Measurements from ENCODE around the gene SLC41A1.

SLC41A1 gene

DNA sequence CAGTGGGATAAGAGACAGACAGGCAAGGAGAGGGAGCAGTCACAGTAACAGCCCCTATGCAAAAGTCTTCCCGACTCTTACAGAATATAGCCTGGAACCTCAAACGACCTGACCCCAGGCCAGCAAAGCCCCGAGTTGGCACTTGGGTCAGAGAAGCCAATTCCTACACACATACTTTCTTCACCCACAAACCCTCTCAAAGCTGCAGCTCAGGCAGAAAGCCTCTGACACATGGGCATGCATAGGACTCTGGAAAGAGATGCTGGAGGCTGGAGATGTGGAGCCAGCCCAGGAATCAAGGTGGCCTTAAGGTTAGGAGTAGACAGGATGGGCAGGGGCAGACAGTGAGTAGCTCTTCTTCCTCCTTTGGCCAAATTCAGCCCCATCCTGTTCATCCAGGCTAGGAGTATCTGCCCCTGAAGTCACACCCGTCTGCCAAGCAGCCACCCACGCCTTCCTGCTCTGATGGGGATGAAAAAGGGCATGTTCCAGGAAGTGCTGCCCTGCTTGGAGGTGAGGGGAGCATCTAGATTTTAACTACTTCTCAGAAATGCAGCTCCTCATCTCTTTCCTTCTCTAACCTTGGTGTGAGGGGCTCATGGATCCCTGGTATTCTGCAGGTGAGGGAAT lies 7.8 kb downstream of the SLC41A1 start:
- no peak overlapping the region for H3K27ac ChIP-seq
- TF ChIP-seq, protein P1, sequence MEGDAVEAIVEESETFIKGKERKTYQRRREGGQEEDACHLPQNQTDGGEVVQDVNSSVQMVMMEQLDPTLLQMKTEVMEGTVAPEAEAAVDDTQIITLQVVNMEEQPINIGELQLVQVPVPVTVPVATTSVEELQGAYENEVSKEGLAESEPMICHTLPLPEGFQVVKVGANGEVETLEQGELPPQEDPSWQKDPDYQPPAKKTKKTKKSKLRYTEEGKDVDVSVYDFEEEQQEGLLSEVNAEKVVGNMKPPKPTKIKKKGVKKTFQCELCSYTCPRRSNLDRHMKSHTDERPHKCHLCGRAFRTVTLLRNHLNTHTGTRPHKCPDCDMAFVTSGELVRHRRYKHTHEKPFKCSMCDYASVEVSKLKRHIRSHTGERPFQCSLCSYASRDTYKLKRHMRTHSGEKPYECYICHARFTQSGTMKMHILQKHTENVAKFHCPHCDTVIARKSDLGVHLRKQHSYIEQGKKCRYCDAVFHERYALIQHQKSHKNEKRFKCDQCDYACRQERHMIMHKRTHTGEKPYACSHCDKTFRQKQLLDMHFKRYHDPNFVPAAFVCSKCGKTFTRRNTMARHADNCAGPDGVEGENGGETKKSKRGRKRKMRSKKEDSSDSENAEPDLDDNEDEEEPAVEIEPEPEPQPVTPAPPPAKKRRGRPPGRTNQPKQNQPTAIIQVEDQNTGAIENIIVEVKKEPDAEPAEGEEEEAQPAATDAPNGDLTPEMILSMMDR (conservative IDR thresholded peaks at IDR 0.05): no peak

DNA sequence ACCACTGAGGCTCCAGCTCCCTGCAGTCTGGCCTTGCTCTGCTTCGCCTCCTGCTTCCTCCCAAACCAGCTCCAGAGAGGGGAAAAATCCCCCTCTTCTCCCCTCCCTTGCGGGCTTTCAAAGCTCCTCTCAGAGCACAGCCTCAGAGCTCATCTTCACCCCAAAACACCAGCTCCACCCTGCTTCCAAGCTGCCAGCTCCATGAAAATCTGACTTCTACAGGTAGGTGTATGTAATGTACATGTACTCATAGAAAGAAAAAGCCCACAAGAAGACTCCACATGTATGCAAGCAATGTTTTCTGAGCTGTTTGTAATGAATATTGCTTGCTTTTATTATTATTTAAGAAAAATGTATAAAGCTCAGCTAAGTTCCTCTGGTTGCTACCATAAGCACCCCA lies 8.4 kb downstream of the SLC41A1 start:
- no peak overlapping the region for H3K27ac ChIP-seq
- TF ChIP-seq, protein P1 (conservative IDR thresholded peaks at IDR 0.05): no peak

- TF ChIP-seq, protein P1 (conservative IDR thresholded peaks at IDR 0.05): no peak
- H3K27ac ChIP-seq: no peak overlapping the region
Measured at GRCh38 chr1:205803986-205804385, 9.0 kb downstream of the SLC41A1 start.

DNA sequence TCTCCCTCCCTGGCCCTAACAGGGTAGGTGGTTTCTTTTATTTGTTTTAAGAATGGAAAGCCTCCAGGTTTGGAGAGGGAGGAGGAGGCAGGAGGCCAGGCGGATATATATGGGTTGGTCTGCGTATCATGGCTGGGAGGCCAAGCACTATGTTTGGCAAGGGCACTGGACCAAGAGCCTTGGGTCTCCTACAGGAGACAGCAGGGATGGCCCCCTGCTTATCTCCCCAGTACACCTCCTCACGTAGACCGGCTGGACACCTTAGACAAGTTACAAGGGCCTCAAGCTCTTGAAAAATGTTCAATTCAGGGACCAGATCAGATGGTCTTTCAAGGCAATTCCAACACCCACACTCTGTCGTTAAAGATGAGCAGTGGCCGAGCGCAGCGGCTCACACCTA lies 10.9 kb downstream of the SLC41A1 start:
- TF ChIP-seq, protein P1 (conservative IDR thresholded peaks at IDR 0.05): no peak

GRCh38 chr1:205800981-205801703 lies 11.9 kb downstream of the SLC41A1 start:
- no peak overlapping the region for H3K27ac ChIP-seq
- TF ChIP-seq, protein P1 (conservative IDR thresholded peaks at IDR 0.05): no peak

More for the DNA sequence above, 10.9 kb downstream of the SLC41A1 start:
- no peak overlapping the region for H3K27ac ChIP-seq

DNA sequence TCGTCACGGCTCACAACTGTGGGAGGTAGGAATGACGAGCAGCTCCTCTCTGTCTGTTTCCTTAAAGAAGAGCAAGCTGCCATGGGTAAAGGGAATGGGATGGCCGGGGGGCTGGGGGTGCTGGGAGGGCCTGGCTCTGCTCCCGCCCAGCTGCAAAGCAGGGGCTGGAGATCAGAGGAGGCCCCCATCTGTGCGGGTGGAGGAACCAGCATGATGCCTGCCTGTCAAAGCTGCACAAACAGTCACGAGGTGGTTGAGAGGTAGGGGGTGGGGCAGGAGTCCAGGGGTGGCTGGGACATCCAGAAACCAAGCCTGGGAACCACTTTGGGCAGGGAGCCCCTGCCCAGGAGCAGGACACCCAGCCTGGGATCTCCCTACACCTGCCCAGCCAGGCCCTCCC lies 12.6 kb downstream of the SLC41A1 start:
- TF ChIP-seq, protein P1 (conservative IDR thresholded peaks at IDR 0.05): no peak
- no peak overlapping the region for H3K27ac ChIP-seq

- TF ChIP-seq, protein P1 (conservative IDR thresholded peaks at IDR 0.05): no peak
- no peak overlapping the region for H3K27ac ChIP-seq
Measured at GRCh38 chr1:205798577-205798976, 14.4 kb downstream of the SLC41A1 start.

Data from VCaP (cell line).